ENCODE results near the gene ANKRD39.

Gene ANKRD39

DNA sequence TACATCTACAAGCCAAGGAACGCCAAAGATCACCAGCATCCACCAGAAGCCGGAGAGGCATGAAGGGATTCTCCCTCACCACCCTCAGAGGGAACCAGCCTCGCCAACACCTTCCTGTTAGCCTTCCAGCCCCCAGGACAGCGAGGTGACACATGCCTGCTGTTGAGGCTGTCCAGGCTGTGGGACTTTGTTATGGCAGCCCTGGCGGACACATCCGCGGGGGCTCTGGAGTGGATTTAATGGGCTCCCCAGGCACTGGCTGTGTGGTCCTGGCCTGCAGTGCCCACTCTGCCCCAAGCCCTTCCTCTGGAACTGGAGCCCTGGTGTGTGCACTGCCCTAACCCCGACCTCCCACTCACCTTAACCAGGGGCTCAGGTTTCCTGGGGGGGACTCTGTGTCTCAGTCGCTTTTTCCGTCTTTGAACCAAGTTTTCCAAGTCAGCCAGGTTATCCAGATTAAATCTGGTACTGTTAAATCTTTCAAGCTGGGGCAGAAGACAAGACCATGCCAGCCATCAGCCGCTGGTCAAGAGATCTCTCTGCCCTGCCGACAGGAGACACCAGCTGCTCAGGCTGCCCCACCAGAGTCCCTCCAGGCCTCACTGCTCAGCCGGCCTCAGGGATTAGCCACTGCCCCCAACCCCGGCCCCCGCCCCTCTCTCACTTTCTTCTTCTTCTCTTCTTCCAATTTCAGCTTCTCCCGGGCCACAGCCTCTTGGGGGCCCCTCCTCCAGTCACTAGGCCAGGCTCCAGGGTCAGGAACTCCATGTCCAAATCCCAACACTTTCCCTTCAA lies 15.9 kb downstream of the ANKRD39 start:
- no peaks in the 10 kb centered on the region for H4K20me1 ChIP-seq (ENCODE audit: insufficient read depth)
- H3K4me2 ChIP-seq: no peak overlapping the region
- no peak overlapping the region for H2AFZ ChIP-seq (ENCODE audit: low read depth)
- no peak for TF ChIP-seq CTCF (conservative IDR thresholded peaks at IDR 0.05; ENCODE audit: low read depth, low read length)
- peaks cover 3% of the 10 kb centered on the region; the same call in 1 of the 2 replicates for H3K36me3 ChIP-seq (ENCODE audit: insufficient read depth)
- H3K79me2 ChIP-seq (ENCODE audit: insufficient read depth, low read depth): peaks cover 10% of the 10 kb centered on the region; the same call in 1 of the 2 replicates
- H3K27ac ChIP-seq: no peak overlapping the region; the same call in 1 of the 2 replicates
- no peak overlapping the region for H3K4me3 ChIP-seq (IDR thresholded peaks at IDR 0.05; ENCODE audit: insufficient read depth, low read depth, low read length)
- no peak overlapping the region for H3K9ac ChIP-seq
- H3K27me3 ChIP-seq (ENCODE audit: insufficient read depth, low read depth): no peaks in the 10 kb centered on the region
- peaks cover 81% of the 10 kb centered on the region for H3K4me1 ChIP-seq (ENCODE audit: low read depth, poor library complexity, severe bottlenecking)

DNA sequence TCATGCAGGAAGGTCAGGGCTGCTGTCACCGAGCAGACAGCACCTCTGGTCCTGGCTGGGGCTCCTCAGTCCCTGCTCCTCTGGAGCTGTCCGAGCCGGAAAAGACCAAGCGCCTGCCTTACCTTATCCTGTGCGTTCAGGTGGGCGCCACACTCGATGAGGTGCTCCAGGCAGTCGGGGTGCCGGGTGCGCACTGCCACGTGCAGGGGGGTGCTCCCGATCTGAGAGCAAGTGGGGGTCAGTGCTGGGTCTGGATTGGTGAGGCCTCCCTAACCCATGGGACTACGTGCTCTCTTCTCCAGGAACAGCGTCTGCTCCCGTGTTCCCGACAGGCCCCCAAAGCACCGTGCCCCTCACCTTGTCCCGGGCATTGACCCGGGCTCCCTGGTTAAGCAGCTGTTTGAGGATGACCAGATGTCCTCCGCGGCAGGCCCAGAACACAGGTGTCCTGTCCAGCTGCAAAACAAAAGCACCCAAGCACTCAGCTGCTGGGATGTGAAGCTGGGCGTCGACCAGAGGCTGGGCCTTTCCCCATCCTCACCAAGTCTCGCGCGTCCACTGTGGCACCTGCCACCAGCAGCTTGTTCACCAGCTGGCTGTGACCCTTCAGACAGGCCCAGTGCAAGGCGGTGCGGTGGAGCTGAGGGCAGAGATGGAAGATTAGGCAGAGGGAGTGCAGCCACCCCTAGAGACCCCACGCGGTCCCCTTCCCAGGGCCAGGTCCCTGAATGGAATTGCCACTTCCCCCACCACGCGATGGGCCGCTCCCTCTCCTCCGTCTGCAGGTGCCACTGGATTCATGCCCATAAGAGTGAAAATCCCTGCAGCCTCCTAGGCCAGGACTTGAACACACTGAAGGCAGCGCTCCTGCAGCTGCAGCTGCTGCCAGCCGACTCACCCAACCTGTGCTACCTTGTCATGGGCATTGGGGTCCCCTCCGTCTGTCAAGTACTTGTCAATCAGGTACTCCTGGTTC lies 17.7 kb downstream of the ANKRD39 start:
- H3K36me3 ChIP-seq (ENCODE audit: insufficient read depth): no peaks in the 10 kb centered on the region
- H3K4me1 ChIP-seq (ENCODE audit: low read depth, poor library complexity, severe bottlenecking): peaks cover 69% of the 10 kb centered on the region
- H3K79me2 ChIP-seq (ENCODE audit: insufficient read depth, low read depth): no peaks in the 10 kb centered on the region
- H3K9ac ChIP-seq: no peak overlapping the region; the same call in 1 of the 2 replicates
- H2AFZ ChIP-seq (ENCODE audit: low read depth): no peak overlapping the region
- peak overlapping the region; percentile 29; the same call in 1 of the 2 replicates for H3K4me2 ChIP-seq
- no peaks in the 10 kb centered on the region for H4K20me1 ChIP-seq (ENCODE audit: insufficient read depth)
- no peaks in the 10 kb centered on the region for H3K27me3 ChIP-seq (ENCODE audit: insufficient read depth, low read depth)
- H3K27ac ChIP-seq: peak overlapping the region; percentile 55; the same call in 1 of the 2 replicates
- TF ChIP-seq CTCF (conservative IDR thresholded peaks at IDR 0.05; ENCODE audit: low read depth, low read length): no peak
- no peak overlapping the region for H3K4me3 ChIP-seq (IDR thresholded peaks at IDR 0.05; ENCODE audit: insufficient read depth, low read depth, low read length)

DNA sequence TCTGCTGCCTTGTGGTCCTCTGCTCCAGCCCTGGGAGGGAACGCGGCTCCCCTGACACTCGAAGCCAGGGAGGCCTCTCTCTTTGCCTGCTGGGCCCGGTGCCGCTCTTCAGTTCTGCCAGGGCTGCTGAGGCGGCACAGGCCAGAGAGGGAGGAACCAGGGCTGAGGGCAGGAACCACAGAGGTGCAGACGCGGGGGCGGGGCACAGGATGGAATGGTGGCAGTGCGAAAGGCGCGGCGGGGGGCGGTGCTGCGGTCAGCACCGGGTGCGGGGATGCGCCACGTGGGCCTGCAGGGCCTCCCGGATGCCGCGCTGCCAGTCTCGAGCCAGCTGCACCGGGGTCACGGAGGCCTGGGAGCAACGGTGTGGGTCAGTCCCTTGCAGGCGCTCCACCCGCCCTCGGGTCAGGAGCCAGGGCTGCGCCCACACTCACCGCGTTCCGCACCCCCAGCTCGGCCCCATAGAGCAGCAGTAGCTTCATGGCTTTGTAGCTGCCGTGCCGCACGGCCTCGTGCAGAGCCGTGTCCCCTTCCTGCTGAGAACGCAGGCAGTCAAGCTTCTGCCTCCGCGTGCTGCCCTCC lies 18.4 kb downstream of the ANKRD39 start:
- Histone ChIP-seq H3K9ac (no peak overlapping the region; the same call in 1 of the 2 replicates), H3K4me1 (ENCODE audit: low read depth, poor library complexity, severe bottlenecking) (peaks cover 63% of the 10 kb centered on the region), H3K4me2 (peak overlapping the region; percentile 37), H4K20me1 (ENCODE audit: insufficient read depth) (no peaks in the 10 kb centered on the region), H3K4me3 (IDR thresholded peaks at IDR 0.05; ENCODE audit: insufficient read depth, low read depth, low read length) (no peak overlapping the region), H3K27me3 (ENCODE audit: insufficient read depth, low read depth) (no peaks in the 10 kb centered on the region), H3K79me2 (ENCODE audit: insufficient read depth, low read depth) (no peaks in the 10 kb centered on the region), H3K36me3 (ENCODE audit: insufficient read depth) (no peaks in the 10 kb centered on the region), H2AFZ (ENCODE audit: low read depth) (no peak overlapping the region), H3K27ac (peak overlapping the region; percentile 55)
- no peak for TF ChIP-seq CTCF (conservative IDR thresholded peaks at IDR 0.05; ENCODE audit: low read depth, low read length)
